Hepatocyte (in vitro differentiated cells): Measurements from ENCODE around the gene RIMS1.

Experiments used
- CTCF ChIP-seq: fragments of 200-600 bp; sonication (generic); IDR thresholded peaks from 2 replicates; pipeline ENCODE4 v1.5.1; 2016; ENCODE audit warnings: antibody characterized with exemption, mild to moderate bottlenecking; ENCODE audit not compliant: poor library complexity
- EZH2 ChIP-seq: fragments of 200-600 bp; sonication (generic); IDR thresholded peaks from 2 replicates; pipeline ENCODE4 v1.6.1; 2016; ENCODE audit warnings: antibody characterized with exemption, mild to moderate bottlenecking, borderline replicate concordance

GRCh38 chr6:72422171-72422570, 535.8 kb downstream of the RIMS1 start:
- no peak for TF ChIP-seq CTCF
- TF ChIP-seq EZH2 = no peak
